ENCODE data around the gene ERFE.
"Not testable (repeated sequence)": the region's sequence is repeated elsewhere in the genome, so short reads cannot be mapped to it uniquely, and the experiment has no call there.

The ERFE gene

GRCh38 chr2:238158509-238159070 lies at the start of gene ERFE:
ERFE (plus strand) TSS chr2:238158970; CDS start chr2:238159008, 38 bp downstream.
- peak; percentile 61 for DNase-seq

- no peak for DNase-seq
Measured at GRCh38 chr2:238113611-238114010, 45.2 kb upstream of the ERFE start.

GRCh38 chr2:238114331-238114841 lies 44.4 kb upstream of the ERFE start:
- peak; percentile 9 for DNase-seq

- peak; percentile 7 for DNase-seq
Measured at GRCh38 chr2:238114851-238115660, 43.7 kb upstream of the ERFE start.

GRCh38 chr2:238115709-238116108 lies 43.1 kb upstream of the ERFE start:
- not testable (repeated sequence) for DNase-seq

GRCh38 chr2:238116298-238117198 lies 42.2 kb upstream of the ERFE start:
- DNase-seq, result no peak

GRCh38 chr2:238117199-238118154 lies 41.3 kb upstream of the ERFE start:
- no peak for DNase-seq

- DNase-seq, result no peak
Measured at GRCh38 chr2:238119756-238120462, 38.9 kb upstream of the ERFE start.

- DNase-seq, result no peak
Measured at GRCh38 chr2:238120463-238121298, 38.1 kb upstream of the ERFE start.

- DNase-seq, result no peak
Measured at GRCh38 chr2:238121511-238122286, 37.1 kb upstream of the ERFE start.

- DNase-seq, result no peak
Measured at GRCh38 chr2:238122287-238123217, 36.2 kb upstream of the ERFE start.

- no peak for DNase-seq
Measured at GRCh38 chr2:238123218-238123971, 35.4 kb upstream of the ERFE start.

GRCh38 chr2:238123991-238124470 lies 34.7 kb upstream of the ERFE start:
- DNase-seq, result no peak

GRCh38 chr2:238124488-238125126 lies 34.2 kb upstream of the ERFE start:
- DNase-seq, result no peak

GRCh38 chr2:238125127-238125885 lies 33.5 kb upstream of the ERFE start:
- no peak for DNase-seq

- no peak for DNase-seq
Measured at GRCh38 chr2:238126338-238126737, 32.4 kb upstream of the ERFE start.

All from activated naive CD4-positive, alpha-beta T cell treated with anti-CD3 and anti-CD28 coated beads, Interleukin-2, amount 50 U/mL, for 16 hours (primary cell).